Trophoblast cell (in vitro differentiated cells and primary cell): Measurements from ENCODE around the gene C1orf74. TPM values are rescaled to one million over a fixed set of nuclear protein-coding genes. Genes with fewer than 3 reads are reported as not detected.

Experiments
- DNase-seq, 2 donors: peaks; one replicate each; pipeline ENCODE4 v3.0.0-alpha.2; 2016
- H2AFZ ChIP-seq: 2 replicates; pipeline ENCODE4 v1.6.1; 2013; ENCODE audit warnings: low read length, moderate library complexity, mild to moderate bottlenecking; ENCODE audit not compliant: insufficient read depth, poor library complexity
- H2AK5ac ChIP-seq: 2 replicates; pipeline ENCODE4 v1.6.1; 2013; ENCODE audit warnings: mild to moderate bottlenecking, low read length
- H2BK120ac ChIP-seq: 2 replicates; pipeline ENCODE4 v1.6.1; 2013; ENCODE audit warnings: low read length, mild to moderate bottlenecking, moderate library complexity; ENCODE audit not compliant: insufficient read depth, poor library complexity
- H2BK12ac ChIP-seq: 2 replicates; pipeline ENCODE4 v1.6.1; 2013; ENCODE audit warnings: mild to moderate bottlenecking, low read length, moderate library complexity
- H2BK5ac ChIP-seq: 2 replicates; pipeline ENCODE4 v1.6.1; 2013; ENCODE audit warnings: low read length, low read depth, moderate library complexity, mild to moderate bottlenecking; ENCODE audit not compliant: poor library complexity
- H3K14ac ChIP-seq: 2 replicates; pipeline ENCODE4 v1.6.1; 2013; ENCODE audit warnings: mild to moderate bottlenecking, low read length
- H3K18ac ChIP-seq: 2 replicates; pipeline ENCODE4 v1.6.1; 2013; ENCODE audit warnings: mild to moderate bottlenecking, low read length
- H3K23ac ChIP-seq: 2 replicates; pipeline ENCODE4 v1.6.1; 2013; ENCODE audit warnings: low read length
- H3K27ac ChIP-seq: 2 replicates; pipeline ENCODE4 v1.5.1; 2013; ENCODE audit warnings: low read depth, mild to moderate bottlenecking, inconsistent platforms, low read length, moderate library complexity
- H3K27me3 ChIP-seq: 2 replicates; pipeline ENCODE4 v1.6.1; 2013; ENCODE audit warnings: inconsistent platforms, mild to moderate bottlenecking, low read length, moderate library complexity; ENCODE audit not compliant: insufficient read depth
- H3K36me3 ChIP-seq, 2 experiments: 1 replicate in 1 of 2; 2 replicates in 1 of 2; pipeline ENCODE4 v1.6.1; 2013; ENCODE audit warnings: low read length in 2 of 2, mild to moderate bottlenecking in 2 of 2, moderate library complexity in 1 of 2; ENCODE audit not compliant: insufficient read depth in 2 of 2, control insufficient read depth in 1 of 2
- H3K4ac ChIP-seq: 2 replicates; pipeline ENCODE4 v1.6.1; 2013; ENCODE audit warnings: low read depth, mild to moderate bottlenecking, low read length, moderate library complexity
- H3K4me1 ChIP-seq, 2 experiments: 1 replicate in 1 of 2; 2 replicates in 1 of 2; pipeline ENCODE4 v1.6.1; 2013; ENCODE audit warnings: low read length in 2 of 2, mild to moderate bottlenecking in 2 of 2, moderate library complexity in 1 of 2; ENCODE audit not compliant: insufficient read depth in 2 of 2, control insufficient read depth in 1 of 2
- H3K4me2 ChIP-seq: 2 replicates; pipeline ENCODE4 v1.6.1; 2013; ENCODE audit warnings: inconsistent platforms, mild to moderate bottlenecking, low read length, moderate library complexity
- H3K4me3 ChIP-seq: 2 replicates; pipeline ENCODE4 v1.5.1; 2013; ENCODE audit warnings: mild to moderate bottlenecking, low read depth, low read length, inconsistent platforms
- H3K79me1 ChIP-seq: one replicate; pipeline ENCODE4 v1.6.1; 2013; ENCODE audit warnings: low read length
- H3K79me2 ChIP-seq: 2 replicates; pipeline ENCODE4 v1.6.1; 2013; ENCODE audit warnings: low read length, mild to moderate bottlenecking; ENCODE audit not compliant: control insufficient read depth, insufficient read depth, poor library complexity
- H3K9ac ChIP-seq: 2 replicates; pipeline ENCODE4 v1.6.1; 2013; ENCODE audit warnings: mild to moderate bottlenecking, low read length
- H3K9me3 ChIP-seq: 2 replicates; pipeline ENCODE4 v1.6.1; 2013; ENCODE audit warnings: low read depth, mild to moderate bottlenecking, control low read depth, inconsistent platforms, low read length; ENCODE audit not compliant: insufficient read depth
- H4K12ac ChIP-seq: 2 replicates; pipeline ENCODE4 v1.6.1; 2013; ENCODE audit warnings: low read depth, mild to moderate bottlenecking, low read length, moderate library complexity
- H4K8ac ChIP-seq: 2 replicates; pipeline ENCODE4 v1.6.1; 2013; ENCODE audit warnings: low read depth, mild to moderate bottlenecking, low read length, moderate library complexity
- H4K91ac ChIP-seq: one replicate; pipeline ENCODE4 v1.6.1; 2013; ENCODE audit warnings: low read depth, mild to moderate bottlenecking, low read length, moderate library complexity
- WGBS: extraction: QIAGEN DNeasy Blood & Tissue Kit; methylation state at CpG from one replicate; pipeline ENCODE4 v1.1.7; 2013; ENCODE audit warnings: missing lambda C conversion rate; ENCODE audit not compliant: insufficient read length, insufficient coverage; ENCODE audit errors: extremely low coverage; 5-methylcytosine and 5-hydroxymethylcytosine counted together
- polyA plus RNA-seq: library from polyadenylated mRNA; stranded (reverse); fragments of 200-250 nt; gene quantifications from 2 replicates; pipeline ENCODE4 v1.2.3, GENCODE V29; 2013

The C1orf74 gene
- polyA plus RNA-seq, result 2.4 TPM in 2 replicates

DNA sequence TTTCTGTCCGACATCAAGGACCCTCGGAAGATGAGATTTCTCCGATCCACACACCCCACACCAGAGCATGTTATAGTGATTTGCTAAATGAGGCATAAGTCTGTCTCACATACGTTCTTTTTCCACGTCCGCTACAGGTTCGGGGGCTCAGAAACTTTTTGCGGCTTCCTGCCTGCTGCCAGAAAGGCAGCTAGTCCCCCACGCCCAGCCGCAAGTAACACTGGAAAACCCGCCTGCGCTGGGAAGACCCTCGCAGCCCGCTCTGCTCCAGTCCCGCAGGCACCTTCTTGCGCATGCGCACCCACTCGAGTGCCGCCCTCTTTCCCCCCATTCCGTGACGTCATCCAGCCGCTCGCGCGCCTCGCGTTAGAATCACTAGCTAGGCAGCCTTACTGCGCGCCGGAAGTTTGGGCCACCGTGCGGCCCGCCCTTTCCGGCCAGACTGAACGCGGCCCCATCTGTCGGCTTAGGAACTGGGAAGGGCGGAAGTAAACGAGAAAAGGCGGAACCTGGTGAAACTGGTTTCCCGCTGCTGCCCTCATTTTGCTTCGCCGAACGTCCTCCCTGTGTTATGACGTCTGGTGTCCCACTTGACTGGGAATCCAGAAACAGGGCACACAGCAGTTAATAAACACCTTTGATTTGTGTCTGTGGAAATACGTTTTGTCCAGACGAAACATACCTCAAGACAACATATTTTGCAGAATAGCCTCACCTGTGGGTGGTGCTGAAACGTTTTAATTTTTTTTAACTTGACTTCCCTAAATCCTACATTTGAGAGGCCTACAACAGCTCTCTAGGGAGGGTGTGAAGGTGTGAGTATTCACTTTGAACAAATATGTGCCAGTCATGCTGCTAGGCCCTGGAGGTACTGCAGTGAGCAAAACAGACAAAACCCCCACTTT is at the start of gene C1orf74:
Gene C1orf74 (minus strand): TSS at position 295 of the 905 bp plus-strand sequence. CDS start 925 bp downstream, outside the sequence.
- H2AK5ac ChIP-seq, result no peak within 1 kb of the TSS
- H3K79me1 ChIP-seq, result peaks cover 1% of the 10 kb centered on the region
- H3K14ac ChIP-seq, result peak within 1 kb of the TSS; percentile 50
- H3K18ac ChIP-seq, result peak within 1 kb of the TSS; percentile 42
- H3K36me3 ChIP-seq, result peaks cover 12 to 26% of the 10 kb centered on the region in 2 experiments
- H3K4ac ChIP-seq, result peak within 1 kb of the TSS; percentile 30
- H3K4me1 ChIP-seq, result peaks cover 12 to 13% of the 10 kb centered on the region in 2 experiments
- H3K27ac ChIP-seq, result peak within 1 kb of the TSS; percentile 62
- peak within 1 kb of the TSS; percentile 62 for H2AFZ ChIP-seq
- peak within 1 kb of the TSS; percentile 57 for H2BK120ac ChIP-seq
- H3K27me3 ChIP-seq, result no peaks in the 10 kb centered on the region
- no peak within 1 kb of the TSS for H2BK12ac ChIP-seq
- no peaks in the 10 kb centered on the region for H3K79me2 ChIP-seq
- peak within 1 kb of the TSS; percentile 63 for H4K91ac ChIP-seq
- peak; percentile 100 for DNase-seq
- H3K23ac ChIP-seq, result no peak within 1 kb of the TSS
- H4K12ac ChIP-seq, result peak within 1 kb of the TSS; percentile 65
- peak within 1 kb of the TSS; percentile 77 for H3K4me3 ChIP-seq
- peak within 1 kb of the TSS; percentile 89 for H3K9ac ChIP-seq
- peak within 1 kb of the TSS; percentile 29 for H2BK5ac ChIP-seq
- peak within 1 kb of the TSS; percentile 92 for H4K8ac ChIP-seq
- no CpG with 5 or more reads among the region's 48 CpGs for WGBS
- H3K4me2 ChIP-seq, result peak within 1 kb of the TSS; percentile 77
- H3K9me3 ChIP-seq, result no peaks in the 10 kb centered on the region

DNA sequence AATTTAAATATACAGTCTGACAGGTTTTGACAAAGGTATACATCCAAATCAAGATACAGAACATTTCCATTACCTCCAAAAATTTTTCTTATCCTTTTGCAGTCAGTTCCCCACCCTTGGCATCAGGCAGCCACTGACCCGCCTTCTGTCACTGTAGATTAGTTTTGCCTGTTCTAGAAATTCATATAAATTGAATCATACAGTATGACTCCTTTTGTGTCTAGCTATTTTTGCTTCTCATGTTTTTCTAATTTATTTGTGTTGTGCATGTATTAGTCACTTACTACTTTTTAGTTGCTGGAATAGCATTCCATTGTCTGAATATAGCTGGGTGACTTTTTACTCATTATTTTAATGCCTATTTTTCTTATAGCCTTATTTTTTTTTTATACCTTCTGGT is 47.3 kb upstream of the C1orf74 start:
- H2BK5ac ChIP-seq, result no peak overlapping the region
- H3K4me3 ChIP-seq, result no peak overlapping the region
- no peak overlapping the region for H3K27ac ChIP-seq
- DNase-seq, result no peak
- H2AK5ac ChIP-seq, result no peak overlapping the region
- H3K4ac ChIP-seq, result no peak overlapping the region
- WGBS, result no CpG with 5 or more reads among the region's 1 CpG
- H3K9me3 ChIP-seq, result no peaks in the 10 kb centered on the region
- H3K79me2 ChIP-seq, result peaks cover 3% of the 10 kb centered on the region
- no peak overlapping the region for H2BK120ac ChIP-seq
- no peak overlapping the region for H4K91ac ChIP-seq
- no peak overlapping the region for H3K4me2 ChIP-seq
- no peak overlapping the region for H3K23ac ChIP-seq
- no peak overlapping the region for H4K8ac ChIP-seq
- no peaks in the 10 kb centered on the region for H3K4me1 ChIP-seq
- H3K36me3 ChIP-seq, result peaks cover 6 to 17% of the 10 kb centered on the region in 2 experiments
- peaks cover 6% of the 10 kb centered on the region for H3K79me1 ChIP-seq
- H3K18ac ChIP-seq, result no peak overlapping the region
- H3K9ac ChIP-seq, result no peak overlapping the region
- no peak overlapping the region for H2AFZ ChIP-seq
- no peak overlapping the region for H4K12ac ChIP-seq
- no peaks in the 10 kb centered on the region for H3K27me3 ChIP-seq
- no peak overlapping the region for H2BK12ac ChIP-seq
- no peak overlapping the region for H3K14ac ChIP-seq

DNA sequence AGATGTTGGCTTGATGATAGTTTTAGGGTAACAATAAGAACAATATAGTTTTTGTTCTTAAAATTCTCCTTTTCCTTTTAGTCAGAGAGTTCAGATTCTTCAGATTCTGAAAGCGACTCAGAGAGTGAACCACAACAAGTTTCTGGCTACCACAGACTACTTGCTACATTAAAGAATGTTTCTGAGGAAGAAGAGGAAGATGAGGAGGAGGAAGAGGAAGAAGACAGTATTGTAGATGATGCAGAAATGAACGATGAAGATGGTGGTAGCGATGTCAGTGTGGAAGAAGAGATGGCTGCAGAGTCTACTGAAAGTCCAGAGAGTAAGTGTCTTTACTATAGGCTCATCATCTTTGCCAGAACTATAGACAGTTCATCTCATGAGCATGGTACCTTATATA is 46.4 kb upstream of the C1orf74 start:
- Histone ChIP-seq H3K4ac (no peak overlapping the region), H3K9me3 (no peaks in the 10 kb centered on the region), H2BK12ac (no peak overlapping the region), H4K12ac (no peak overlapping the region), H2AK5ac (no peak overlapping the region), H3K9ac (no peak overlapping the region), H2BK120ac (no peak overlapping the region), H3K27ac (no peak overlapping the region), H2AFZ (no peak overlapping the region), H3K79me2 (peaks cover 3% of the 10 kb centered on the region), H3K4me1 (no peaks in the 10 kb centered on the region), H3K4me2 (no peak overlapping the region), H3K27me3 (no peaks in the 10 kb centered on the region), H3K18ac (no peak overlapping the region), H3K36me3 (peaks cover 6 to 17% of the 10 kb centered on the region in 2 experiments), H2BK5ac (no peak overlapping the region), H3K23ac (no peak overlapping the region), H4K91ac (no peak overlapping the region), H4K8ac (no peak overlapping the region), H3K79me1 (peaks cover 6% of the 10 kb centered on the region), H3K4me3 (no peak overlapping the region), H3K14ac (no peak overlapping the region)
- no peak for DNase-seq
- WGBS, result 100% methylated on average over 1 of the region's 3 CpGs

DNA sequence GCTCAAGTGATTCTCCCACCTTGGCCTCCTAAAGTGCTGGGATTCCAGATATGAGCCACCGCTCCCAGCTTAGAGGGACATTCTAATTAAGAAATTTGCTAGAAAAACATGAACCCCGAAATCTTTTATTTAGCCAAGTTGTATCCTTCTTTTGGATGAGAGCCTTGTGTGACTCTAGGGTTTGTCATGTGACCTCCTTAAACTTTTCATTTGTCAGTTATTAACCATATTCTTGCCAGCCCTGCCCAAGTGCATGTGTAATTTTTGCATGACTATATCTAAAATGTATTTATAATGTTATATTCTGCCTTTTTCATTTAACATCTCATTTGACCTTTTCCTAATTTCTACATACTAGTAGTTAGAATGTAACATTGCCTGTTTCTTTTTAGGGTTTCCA is 45.4 kb upstream of the C1orf74 start:
- Histone ChIP-seq H4K8ac (no peak overlapping the region), H2AFZ (no peak overlapping the region), H3K4me3 (no peak overlapping the region), H3K79me1 (peaks cover 6% of the 10 kb centered on the region), H3K4me2 (no peak overlapping the region), H2AK5ac (no peak overlapping the region), H2BK5ac (no peak overlapping the region), H3K4ac (no peak overlapping the region), H3K79me2 (peaks cover 3% of the 10 kb centered on the region), H4K12ac (no peak overlapping the region), H3K23ac (no peak overlapping the region), H3K36me3 (peaks cover 6 to 13% of the 10 kb centered on the region in 2 experiments), H4K91ac (no peak overlapping the region), H3K27ac (no peak overlapping the region), H3K18ac (no peak overlapping the region), H3K9me3 (no peaks in the 10 kb centered on the region), H3K14ac (no peak overlapping the region), H3K4me1 (no peaks in the 10 kb centered on the region), H3K9ac (no peak overlapping the region), H2BK120ac (no peak overlapping the region), H2BK12ac (no peak overlapping the region), H3K27me3 (no peaks in the 10 kb centered on the region)
- WGBS, result no CpG with 5 or more reads among the region's 2 CpGs
- DNase-seq, result no peak
